GM23338 (cell line): ENCODE results near the gene SMYD3. TPM values are rescaled to one million over a fixed set of nuclear protein-coding genes. Genes with fewer than 3 reads are reported as not detected.

Experiments
- ATAC-seq: fragments of 200-7000 bp; cut with Tn5 transposase; 3 replicates; pipeline ENCODE4 v1.9.1; 2020
- DNase-seq: peaks from one replicate; pipeline ENCODE4 v3.0.0-alpha.2; 2015; ENCODE audit warnings: low spot score
- H2AFZ ChIP-seq: fragments of 200-600 bp; sonication (generic); 2 replicates; pipeline ENCODE4 v1.8.0; 2016; ENCODE audit warnings: antibody characterized with exemption, mild to moderate bottlenecking, moderate library complexity
- H3F3A ChIP-seq: fragments of 200-600 bp; sonication (generic); replicated peaks from 2 replicates; pipeline ENCODE4 v1.8.0; 2017; ENCODE audit warnings: antibody characterized with exemption, mixed run types, low read depth
- H3K27ac ChIP-seq: fragments of 200-600 bp; sonication (generic); 2 replicates; pipeline ENCODE4 v1.6.1; 2016; ENCODE audit warnings: low read depth
- H3K27me3 ChIP-seq: fragments of 200-600 bp; sonication (generic); 2 replicates; pipeline ENCODE4 v1.8.0; 2016; ENCODE audit warnings: mild to moderate bottlenecking, mixed run types, moderate library complexity; ENCODE audit not compliant: insufficient read depth
- H3K36me3 ChIP-seq: fragments of 200-600 bp; sonication (generic); 2 replicates; pipeline ENCODE4 v1.8.0; 2016; ENCODE audit warnings: mild to moderate bottlenecking; ENCODE audit not compliant: insufficient read depth
- H3K4me1 ChIP-seq: fragments of 200-600 bp; sonication (generic); 2 replicates; pipeline ENCODE4 v1.8.0; 2016; ENCODE audit warnings: mild to moderate bottlenecking, moderate library complexity; ENCODE audit not compliant: insufficient read depth
- H3K4me2 ChIP-seq: fragments of 200-600 bp; sonication (generic); 2 replicates; pipeline ENCODE4 v1.7.1; 2017; ENCODE audit warnings: mixed run types
- H3K4me3 ChIP-seq: fragments of 200-600 bp; sonication (generic); 2 replicates; pipeline ENCODE4 v1.6.1; 2016; ENCODE audit warnings: mixed run types
- H3K79me2 ChIP-seq: fragments of 200-600 bp; sonication (generic); replicated peaks from 2 replicates; pipeline ENCODE4 v1.8.0; 2017; ENCODE audit warnings: mild to moderate bottlenecking; ENCODE audit not compliant: insufficient read depth
- H3K9me2 ChIP-seq: fragments of 200-600 bp; sonication (generic); 2 replicates; pipeline ENCODE4 v1.8.0; 2017; ENCODE audit not compliant: insufficient read depth
- H4K20me1 ChIP-seq: fragments of 200-600 bp; sonication (generic); replicated peaks from 2 replicates; pipeline ENCODE4 v1.8.0; 2017; ENCODE audit warnings: mild to moderate bottlenecking; ENCODE audit not compliant: insufficient read depth
- H3K27ac Mint-ChIP-seq: 2 replicates; pipeline ENCODE4 v1.8.0; 2020; ENCODE audit warnings: inconsistent platforms, mild to moderate bottlenecking, moderate library complexity, mixed read lengths
- H3K27me3 Mint-ChIP-seq: 3 replicates; pipeline ENCODE4 v1.8.0; 2022; ENCODE audit warnings: low read depth, mild to moderate bottlenecking, moderate library complexity, mixed read lengths, inconsistent platforms; ENCODE audit not compliant: insufficient read depth, poor library complexity
- H3K36me3 Mint-ChIP-seq: 3 replicates; pipeline ENCODE4 v1.8.0; 2021; ENCODE audit warnings: low read depth, mild to moderate bottlenecking, inconsistent platforms, moderate library complexity, mixed read lengths
- H3K4me1 Mint-ChIP-seq: 3 replicates; pipeline ENCODE4 v1.8.0; 2020; ENCODE audit warnings: mild to moderate bottlenecking, inconsistent platforms, mixed read lengths
- H3K4me3 Mint-ChIP-seq: 3 replicates; pipeline ENCODE4 v1.8.0; 2021; ENCODE audit warnings: moderate library complexity, mild to moderate bottlenecking, inconsistent platforms, mixed read lengths
- H3K9me3 Mint-ChIP-seq: 3 replicates; pipeline ENCODE4 v1.8.0; 2020; ENCODE audit warnings: moderate library complexity, mild to moderate bottlenecking, inconsistent platforms, mixed read lengths
- CREB1 ChIP-seq: fragments of 250-450 bp; sonication (Bioruptor Pico); IDR thresholded peaks from 2 replicates; pipeline ENCODE4 v1.5.0; 2020; ENCODE audit warnings: low read depth, mild to moderate bottlenecking, moderate library complexity
- EZH2phosphoT487 ChIP-seq: fragments of 200-600 bp; sonication (generic); IDR thresholded peaks from one replicate; pipeline ENCODE4 v1.8.1; 2018; ENCODE audit warnings: antibody characterized with exemption; ENCODE audit not compliant: unreplicated experiment
- JUNB ChIP-seq: IDR thresholded peaks from one replicate; pipeline ENCODE4 v1.6.1; 2016; ENCODE audit warnings: antibody characterized with exemption; ENCODE audit not compliant: unreplicated experiment
- NANOG ChIP-seq: IDR thresholded peaks from 2 replicates; pipeline ENCODE4 v1.6.1; 2016; ENCODE audit warnings: antibody characterized with exemption, borderline replicate concordance
- POLR2AphosphoS5 ChIP-seq: IDR thresholded peaks from 2 replicates; pipeline ENCODE4 v1.6.1; 2016; ENCODE audit warnings: antibody characterized with exemption, low read depth
- STAT1 ChIP-seq: IDR thresholded peaks from one replicate; pipeline ENCODE4 v1.6.1; 2016; ENCODE audit warnings: antibody characterized with exemption; ENCODE audit not compliant: unreplicated experiment
- ZNF114 ChIP-seq: fragments of 250-450 bp; sonication (Bioruptor Pico); IDR thresholded peaks from 2 replicates; pipeline ENCODE4 v1.5.0; 2020; ENCODE audit warnings: mild to moderate bottlenecking, moderate library complexity
- ZNF331 ChIP-seq: fragments of 250-450 bp; sonication (Bioruptor Pico); IDR thresholded peaks from 2 replicates; pipeline ENCODE4 v1.5.0; 2020; ENCODE audit warnings: low read depth, mild to moderate bottlenecking, moderate library complexity
- polyA plus RNA-seq: library from polyadenylated mRNA; unstranded; fragments of >200 nt; fragmentation: Nextera tagmentation; extraction: Ambion mirVana; gene quantifications from 2 replicates; pipeline ENCODE4 v1.2.1, GENCODE V29; 2016
- total RNA-seq: library from RNA; depleted of rRNA; stranded (reverse); fragments of >200 nt; shearing (Covaris generic); gene quantifications from 2 replicates; pipeline ENCODE4 v1.2.3, GENCODE V29; 2014
- TF ChIP-seq, protein P1 (sequence below): IDR thresholded peaks from 2 replicates; pipeline ENCODE4 v1.6.1; 2016; ENCODE audit warnings: antibody characterized with exemption
- TF ChIP-seq, protein P2 (sequence below), 2 experiments: fragments of 200-600 bp in 1 of 2; sonication (generic) in 1 of 2; conservative IDR thresholded peaks; 2 replicates each; pipeline versions ENCODE4 v1.5.1 to v1.6.1; 2016 to 2017; ENCODE audit warnings: antibody characterized with exemption in 2 of 2, low read depth in 2 of 2, mild to moderate bottlenecking in 2 of 2, moderate library complexity in 1 of 2
- TF ChIP-seq, protein P3 (sequence below): IDR thresholded peaks from one replicate; pipeline ENCODE4 v1.6.1; 2018; ENCODE audit warnings: antibody characterized with exemption; ENCODE audit not compliant: unreplicated experiment

SMYD3 gene
- total and polyA plus RNA-seq, 2 experiments from 2014 or later: 31.8 to 34.4 TPM

DNA sequence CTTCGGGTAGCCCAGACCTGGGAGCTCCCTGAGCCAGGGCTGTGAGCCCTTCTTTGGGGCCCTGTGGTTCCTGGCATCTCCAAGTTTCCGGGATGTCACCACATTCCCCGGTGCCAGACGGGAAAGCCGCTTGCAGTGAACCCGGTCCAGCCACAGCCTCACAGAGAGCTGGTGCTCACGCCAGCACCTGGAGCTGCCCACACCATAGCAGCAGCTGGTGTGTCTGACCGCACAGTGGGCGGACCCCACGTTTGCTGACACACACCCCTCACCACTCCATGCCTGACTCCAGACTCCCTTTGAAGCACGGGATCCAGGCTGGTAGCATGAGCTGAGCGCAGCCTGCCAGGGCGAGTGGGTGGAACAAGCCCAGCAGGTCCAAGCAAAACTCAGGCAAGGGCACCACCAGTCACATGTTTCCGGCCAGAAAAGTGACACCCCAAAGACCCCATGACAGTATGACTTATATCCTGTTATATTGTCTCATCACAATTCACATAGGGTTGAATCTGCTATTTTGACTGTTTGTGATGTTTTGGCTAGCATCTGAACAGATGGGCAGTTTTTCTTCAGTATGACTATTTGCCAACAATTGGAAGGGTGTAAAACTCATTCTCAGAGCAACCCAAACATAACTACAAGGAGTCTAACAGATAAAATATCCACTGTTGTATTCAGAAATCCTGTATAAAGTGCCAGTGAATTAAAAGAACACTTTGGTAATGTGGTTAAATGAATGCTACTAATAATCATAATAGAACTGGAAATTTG, 285.4 kb downstream of the SMYD3 start (continued):
- TF ChIP-seq ZNF114 (CRISPR knock-in tag): no peak
- no peak for TF ChIP-seq CREB1 (CRISPR knock-in tag)
- TF ChIP-seq, protein P1, sequence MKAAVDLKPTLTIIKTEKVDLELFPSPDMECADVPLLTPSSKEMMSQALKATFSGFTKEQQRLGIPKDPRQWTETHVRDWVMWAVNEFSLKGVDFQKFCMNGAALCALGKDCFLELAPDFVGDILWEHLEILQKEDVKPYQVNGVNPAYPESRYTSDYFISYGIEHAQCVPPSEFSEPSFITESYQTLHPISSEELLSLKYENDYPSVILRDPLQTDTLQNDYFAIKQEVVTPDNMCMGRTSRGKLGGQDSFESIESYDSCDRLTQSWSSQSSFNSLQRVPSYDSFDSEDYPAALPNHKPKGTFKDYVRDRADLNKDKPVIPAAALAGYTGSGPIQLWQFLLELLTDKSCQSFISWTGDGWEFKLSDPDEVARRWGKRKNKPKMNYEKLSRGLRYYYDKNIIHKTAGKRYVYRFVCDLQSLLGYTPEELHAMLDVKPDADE: no peak
- no peak for TF ChIP-seq STAT1
- TF ChIP-seq POLR2AphosphoS5: no peak

DNA sequence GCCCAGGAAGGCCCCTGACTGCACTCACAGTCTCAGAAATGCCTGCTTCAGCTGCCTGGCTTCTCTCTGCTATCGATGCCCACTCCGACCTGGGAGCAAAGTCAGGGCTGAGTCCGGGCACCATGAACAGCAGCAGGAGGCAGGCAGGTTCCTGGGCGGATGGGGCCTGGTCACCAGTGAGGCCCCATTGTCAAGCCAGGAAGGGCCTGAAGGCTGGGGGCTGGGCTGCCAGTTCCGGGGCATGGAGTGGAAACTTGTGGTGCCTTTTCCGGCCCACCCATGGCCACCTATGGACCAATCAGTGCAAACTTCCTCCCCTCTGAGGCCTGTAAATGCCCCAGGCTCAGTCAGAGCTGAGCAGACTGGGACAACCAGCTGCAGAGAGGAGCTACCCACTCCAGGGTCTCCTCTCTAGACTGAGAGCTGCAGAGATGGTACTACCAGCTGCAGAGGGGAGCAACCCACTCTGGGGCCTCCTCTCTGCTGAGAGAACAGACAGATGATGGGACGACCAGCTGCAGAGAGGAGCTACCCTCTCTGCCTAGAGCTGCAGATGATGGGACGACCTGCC, 286.5 kb downstream of the SMYD3 start:
- no peak for ATAC-seq
- peaks cover 8% of the 10 kb centered on the region; the same call in 2 of the 3 replicates for H3K4me1 Mint-ChIP-seq
- Histone ChIP-seq H3K4me1 (no peaks in the 10 kb centered on the region), H3K36me3 (peaks cover 6% of the 10 kb centered on the region; the same call in 1 of the 2 replicates), H3K79me2 (no peaks in the 10 kb centered on the region), H2AFZ (no peak overlapping the region), H3K4me3 (no peak overlapping the region), H3F3A (no peaks in the 10 kb centered on the region), H3K4me2 (no peak overlapping the region), H3K27me3 (no peaks in the 10 kb centered on the region), H4K20me1 (no peaks in the 10 kb centered on the region), H3K9me2 (no peaks in the 10 kb centered on the region), H3K27ac (no peak overlapping the region)
- no peak for DNase-seq
- H3K4me3 Mint-ChIP-seq: no peak overlapping the region
- H3K27me3 Mint-ChIP-seq: peaks cover 2% of the 10 kb centered on the region
- H3K27ac Mint-ChIP-seq: no peak overlapping the region
- peaks cover 20% of the 10 kb centered on the region for H3K36me3 Mint-ChIP-seq
- TF ChIP-seq CREB1 (CRISPR knock-in tag) (no peak), JUNB (no peak)
- TF ChIP-seq, protein P2, sequence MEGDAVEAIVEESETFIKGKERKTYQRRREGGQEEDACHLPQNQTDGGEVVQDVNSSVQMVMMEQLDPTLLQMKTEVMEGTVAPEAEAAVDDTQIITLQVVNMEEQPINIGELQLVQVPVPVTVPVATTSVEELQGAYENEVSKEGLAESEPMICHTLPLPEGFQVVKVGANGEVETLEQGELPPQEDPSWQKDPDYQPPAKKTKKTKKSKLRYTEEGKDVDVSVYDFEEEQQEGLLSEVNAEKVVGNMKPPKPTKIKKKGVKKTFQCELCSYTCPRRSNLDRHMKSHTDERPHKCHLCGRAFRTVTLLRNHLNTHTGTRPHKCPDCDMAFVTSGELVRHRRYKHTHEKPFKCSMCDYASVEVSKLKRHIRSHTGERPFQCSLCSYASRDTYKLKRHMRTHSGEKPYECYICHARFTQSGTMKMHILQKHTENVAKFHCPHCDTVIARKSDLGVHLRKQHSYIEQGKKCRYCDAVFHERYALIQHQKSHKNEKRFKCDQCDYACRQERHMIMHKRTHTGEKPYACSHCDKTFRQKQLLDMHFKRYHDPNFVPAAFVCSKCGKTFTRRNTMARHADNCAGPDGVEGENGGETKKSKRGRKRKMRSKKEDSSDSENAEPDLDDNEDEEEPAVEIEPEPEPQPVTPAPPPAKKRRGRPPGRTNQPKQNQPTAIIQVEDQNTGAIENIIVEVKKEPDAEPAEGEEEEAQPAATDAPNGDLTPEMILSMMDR (conservative IDR thresholded peaks at IDR 0.05; ENCODE audit: low read depth in 2 of 2): no peak
- H3K9me3 Mint-ChIP-seq: peaks cover 23% of the 10 kb centered on the region

DNA sequence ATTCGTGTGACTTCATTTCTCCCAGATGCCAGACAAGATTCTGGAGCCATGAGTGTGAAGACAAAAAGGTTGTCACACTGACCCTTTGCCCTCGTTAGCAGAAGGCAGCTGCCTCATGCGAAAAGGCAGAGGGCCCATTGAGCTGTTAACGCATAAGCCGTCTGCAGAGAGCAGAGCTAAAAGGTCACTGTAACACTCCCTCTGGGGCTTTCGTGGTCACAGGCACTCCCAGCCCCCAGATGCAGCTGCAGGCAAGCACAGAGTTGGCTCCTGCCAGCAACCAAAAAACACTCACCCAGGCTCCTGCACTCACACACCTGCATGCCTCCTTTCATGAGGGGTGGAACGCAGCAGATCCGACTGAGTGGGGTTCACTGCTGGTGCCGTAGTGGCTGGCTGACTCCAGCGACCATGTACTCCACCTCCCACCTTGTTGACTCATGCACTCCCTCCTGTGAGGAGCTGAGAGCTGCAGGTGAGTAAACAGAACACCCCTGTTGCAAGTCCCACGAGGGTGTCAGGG, 287.5 kb downstream of the SMYD3 start:
- Histone ChIP-seq H3K4me1 (no peaks in the 10 kb centered on the region), H3K79me2 (no peaks in the 10 kb centered on the region), H4K20me1 (no peaks in the 10 kb centered on the region), H2AFZ (no peak overlapping the region), H3K36me3 (peaks cover 6% of the 10 kb centered on the region; the same call in 1 of the 2 replicates), H3F3A (no peaks in the 10 kb centered on the region), H3K9me2 (no peaks in the 10 kb centered on the region), H3K27ac (peak overlapping the region; percentile 50; the same call in 1 of the 2 replicates), H3K4me3 (no peak overlapping the region), H3K4me2 (no peak overlapping the region), H3K27me3 (no peaks in the 10 kb centered on the region)
- Mint-ChIP-seq H3K27me3 (peaks cover 2% of the 10 kb centered on the region), H3K27ac (no peak overlapping the region), H3K9me3 (peaks cover 23% of the 10 kb centered on the region), H3K36me3 (peaks cover 20% of the 10 kb centered on the region), H3K4me1 (peaks cover 8% of the 10 kb centered on the region; the same call in 2 of the 3 replicates), H3K4me3 (no peak overlapping the region)
- ATAC-seq (peak; percentile 93), DNase-seq (peak; percentile 28)
- TF ChIP-seq JUNB (no peak), ZNF331 (CRISPR knock-in tag) (no peak), NANOG (no peak), STAT1 (no peak), EZH2phosphoT487 (no peak), POLR2AphosphoS5 (no peak), ZNF114 (CRISPR knock-in tag) (no peak), CREB1 (CRISPR knock-in tag) (no peak)
- TF ChIP-seq, protein P2 (conservative IDR thresholded peaks at IDR 0.05; ENCODE audit: low read depth in 2 of 2): no peak
- TF ChIP-seq, protein P3, sequence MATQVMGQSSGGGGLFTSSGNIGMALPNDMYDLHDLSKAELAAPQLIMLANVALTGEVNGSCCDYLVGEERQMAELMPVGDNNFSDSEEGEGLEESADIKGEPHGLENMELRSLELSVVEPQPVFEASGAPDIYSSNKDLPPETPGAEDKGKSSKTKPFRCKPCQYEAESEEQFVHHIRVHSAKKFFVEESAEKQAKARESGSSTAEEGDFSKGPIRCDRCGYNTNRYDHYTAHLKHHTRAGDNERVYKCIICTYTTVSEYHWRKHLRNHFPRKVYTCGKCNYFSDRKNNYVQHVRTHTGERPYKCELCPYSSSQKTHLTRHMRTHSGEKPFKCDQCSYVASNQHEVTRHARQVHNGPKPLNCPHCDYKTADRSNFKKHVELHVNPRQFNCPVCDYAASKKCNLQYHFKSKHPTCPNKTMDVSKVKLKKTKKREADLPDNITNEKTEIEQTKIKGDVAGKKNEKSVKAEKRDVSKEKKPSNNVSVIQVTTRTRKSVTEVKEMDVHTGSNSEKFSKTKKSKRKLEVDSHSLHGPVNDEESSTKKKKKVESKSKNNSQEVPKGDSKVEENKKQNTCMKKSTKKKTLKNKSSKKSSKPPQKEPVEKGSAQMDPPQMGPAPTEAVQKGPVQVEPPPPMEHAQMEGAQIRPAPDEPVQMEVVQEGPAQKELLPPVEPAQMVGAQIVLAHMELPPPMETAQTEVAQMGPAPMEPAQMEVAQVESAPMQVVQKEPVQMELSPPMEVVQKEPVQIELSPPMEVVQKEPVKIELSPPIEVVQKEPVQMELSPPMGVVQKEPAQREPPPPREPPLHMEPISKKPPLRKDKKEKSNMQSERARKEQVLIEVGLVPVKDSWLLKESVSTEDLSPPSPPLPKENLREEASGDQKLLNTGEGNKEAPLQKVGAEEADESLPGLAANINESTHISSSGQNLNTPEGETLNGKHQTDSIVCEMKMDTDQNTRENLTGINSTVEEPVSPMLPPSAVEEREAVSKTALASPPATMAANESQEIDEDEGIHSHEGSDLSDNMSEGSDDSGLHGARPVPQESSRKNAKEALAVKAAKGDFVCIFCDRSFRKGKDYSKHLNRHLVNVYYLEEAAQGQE: no peak
